H1 (cell line): ENCODE results near the gene WDR75. TPM values are rescaled to one million over a fixed set of nuclear protein-coding genes. Genes with fewer than 3 reads are reported as not detected.

Experiments
- SP1 ChIP-seq: IDR thresholded peaks from 2 replicates; pipeline ENCODE4 v1.6.1; 2011; ENCODE audit warnings: low read depth, low read length
- polyA plus RNA-seq, 7 experiments: library from polyadenylated mRNA; depleted of rRNA in 3 of 7; stranded (reverse) in 5 of 7; unstranded in 2 of 7; fragments of >200 nt in 5 of 7; fragments of 200-250 nt in 2 of 7; gene quantifications; 1 replicate in 5 of 7; 2 replicates in 1 of 7; 4 replicates in 1 of 7; pipeline versions ENCODE4 v1.2.1 to v1.2.3, GENCODE V29; 2011 to 2013; ENCODE audit warnings: missing spikeins in 2 of 7, mixed read lengths in 2 of 7
- total RNA-seq: library from RNA; stranded (reverse); fragmentation: NEBNext Ultra II Directional; extraction: Animal tissue kit (Norgen Biotek cat#: 25700); gene quantifications from 2 replicates; pipeline ENCODE4 v1.2.1, GENCODE V29; 2021

WDR75 gene
- total and polyA plus RNA-seq, 2 of the 8 experiments (the other 6 are each of a cell fraction or from before 2014, with no cell fraction given): 26.9 to 77.1 TPM

DNA sequence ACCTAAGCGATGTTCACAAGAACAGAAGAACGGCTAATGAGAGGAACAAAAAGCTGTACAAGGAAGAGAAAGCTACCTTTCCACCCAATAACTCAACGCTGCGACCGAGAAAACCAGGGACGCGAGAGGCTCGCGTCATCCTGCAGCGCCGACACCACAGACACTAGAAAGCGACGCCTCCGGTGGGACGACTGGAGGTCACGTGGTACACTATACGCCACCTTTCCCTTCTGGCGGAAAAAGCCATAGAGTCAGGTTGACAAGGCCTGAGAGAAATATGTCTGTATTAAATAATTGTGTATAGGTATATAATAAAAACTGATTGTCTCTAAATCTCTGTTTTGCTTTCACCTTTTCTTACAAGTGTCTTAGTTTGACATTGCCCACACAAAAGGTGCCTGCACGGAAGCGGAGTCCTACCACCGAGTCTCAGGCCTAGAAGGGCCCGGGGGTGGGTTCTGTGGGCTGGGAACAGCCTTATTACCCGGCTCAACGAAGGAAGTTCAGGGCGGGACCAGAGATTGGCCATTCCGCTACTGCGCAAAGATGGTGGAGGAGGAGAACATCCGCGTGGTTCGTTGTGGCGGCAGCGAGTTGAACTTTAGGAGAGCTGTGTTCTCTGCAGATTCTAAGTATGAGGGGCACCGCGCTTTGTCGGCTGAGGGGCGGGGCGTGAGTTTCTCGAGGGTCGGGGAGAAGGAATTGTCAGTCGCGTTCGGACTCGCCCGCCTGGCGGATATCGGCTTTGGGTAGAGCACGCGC, at the start of gene WDR75 (continued):
- peak; percentile 46; the same call in 1 of the 2 replicates for TF ChIP-seq SP1
